OCI-LY3 (cell line): ENCODE measurements around the gene DPP10.

ENCODE experiments used
- H2AFZ ChIP-seq: fragments of 200-600, 300-600 bp; shearing (Covaris generic); 2 replicates; pipeline ENCODE4 v1.6.0; 2014; ENCODE audit warnings: antibody characterized with exemption, low read depth, low read length
- H3K27ac ChIP-seq: fragments of 200-600, 300-600 bp; sonication (generic); 2 replicates; pipeline ENCODE4 v1.5.1; 2014; ENCODE audit warnings: mild to moderate bottlenecking, low read length, moderate library complexity, mixed read lengths
- H3K27me3 ChIP-seq: fragments of 200-600, 300-600 bp; sonication (generic); 2 replicates; pipeline ENCODE4 v1.6.1; 2014; ENCODE audit warnings: low read depth, low read length, mixed read lengths
- H3K36me3 ChIP-seq: fragments of 200-600, 300-600 bp; sonication (generic); replicated peaks from 2 replicates; pipeline ENCODE3; 2014; ENCODE audit warnings: low read depth, low read length, mixed read lengths
- H3K4me1 ChIP-seq: fragments of 300-600, 200-600 bp; sonication (generic); 2 replicates; pipeline ENCODE4 v1.6.1; 2014; ENCODE audit warnings: low read length, mixed read lengths
- H3K4me2 ChIP-seq: fragments of 200-600, 300-600 bp; sonication (generic); 2 replicates; pipeline ENCODE4 v1.6.1; 2014; ENCODE audit warnings: low read length, mixed read lengths
- H3K4me3 ChIP-seq: fragments of 300-600, 200-600 bp; sonication (generic); 2 replicates; pipeline ENCODE4 v1.5.1; 2014; ENCODE audit warnings: antibody characterized with exemption, mild to moderate bottlenecking, low read length, moderate library complexity
- H3K79me2 ChIP-seq: fragments of 300-600, 200-600 bp; shearing (Covaris generic); 2 replicates; pipeline ENCODE4 v1.6.1; 2014; ENCODE audit warnings: mild to moderate bottlenecking, low read length, mixed read lengths
- H3K9ac ChIP-seq: fragments of 300-600, 200-600 bp; shearing (Covaris generic); 2 replicates; pipeline ENCODE4 v1.6.0; 2014; ENCODE audit warnings: mild to moderate bottlenecking, low read length, moderate library complexity
- H3K9me3 ChIP-seq: fragments of 200-600, 300-600 bp; shearing (Covaris generic); 2 replicates; pipeline ENCODE4 v1.6.1; 2014; ENCODE audit warnings: low read length, mixed read lengths; ENCODE audit not compliant: insufficient read depth
- H4K20me1 ChIP-seq: fragments of 200-600, 300-600 bp; sonication (generic); 2 replicates; pipeline ENCODE4 v1.6.1; 2016; ENCODE audit warnings: low read length, mixed read lengths; ENCODE audit not compliant: insufficient read depth
- CTCF ChIP-seq: fragments of 200-600, 300-600 bp; sonication (generic); IDR thresholded peaks from 2 replicates; pipeline ENCODE4 v1.5.1; 2014; ENCODE audit warnings: antibody characterized with exemption, low read length, low read depth
- EZH2phosphoT487 ChIP-seq: fragments of 200-600 bp; shearing (Covaris generic); IDR thresholded peaks from 2 replicates; pipeline ENCODE4 v1.6.1; 2018; ENCODE audit warnings: antibody characterized with exemption, mixed run types, low read depth

DPP10 gene

DNA sequence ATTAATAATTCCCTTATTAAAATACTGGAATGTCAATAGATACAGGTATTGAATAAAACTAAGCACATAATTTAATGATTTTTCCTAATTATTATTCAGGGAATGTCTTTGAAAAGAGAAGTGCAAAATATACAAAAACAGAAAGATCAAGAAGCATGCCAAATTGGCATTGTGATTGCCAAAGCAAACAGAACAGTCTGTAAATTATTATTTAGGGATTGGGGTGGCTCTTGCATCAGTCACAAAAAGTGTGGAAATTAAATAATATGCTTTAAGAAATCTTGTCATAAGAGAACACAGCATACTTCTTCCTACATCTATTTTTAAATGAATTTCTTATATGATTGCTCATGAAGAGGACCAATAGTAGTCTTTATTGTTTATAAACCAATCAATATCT is 1211.9 kb downstream of the DPP10 start:
- Histone ChIP-seq H3K9me3 (no peaks in the 10 kb centered on the region), H3K27ac (no peak overlapping the region), H3K27me3 (no peaks in the 10 kb centered on the region), H2AFZ (no peak overlapping the region), H3K9ac (no peak overlapping the region), H3K36me3 (no peaks in the 10 kb centered on the region), H3K4me1 (no peaks in the 10 kb centered on the region), H3K79me2 (no peaks in the 10 kb centered on the region), H3K4me3 (no peak overlapping the region), H3K4me2 (no peak overlapping the region), H4K20me1 (no peaks in the 10 kb centered on the region)
- TF ChIP-seq CTCF (no peak), EZH2phosphoT487 (no peak)

DNA sequence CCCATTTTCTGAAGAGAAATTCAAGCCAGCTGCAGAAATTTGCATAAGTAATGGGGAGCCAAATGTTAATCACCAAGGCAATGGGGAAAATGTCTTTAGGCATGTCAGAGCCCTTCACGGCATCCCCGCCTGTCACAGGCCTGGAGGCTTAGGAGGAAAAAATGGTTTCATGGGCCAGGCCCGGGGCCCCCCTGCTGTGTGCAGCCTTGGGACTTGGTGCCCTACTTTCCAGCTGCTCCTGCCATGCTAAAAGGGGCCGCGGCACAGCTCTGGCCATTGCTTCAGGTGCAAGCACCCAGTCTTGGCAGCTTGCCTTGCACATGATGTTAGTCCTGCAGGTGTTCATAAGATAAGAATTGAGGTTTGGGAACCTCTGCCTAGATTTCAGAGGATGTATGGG is 1235.7 kb downstream of the DPP10 start:
- Histone ChIP-seq H3K4me1 (peaks cover 15% of the 10 kb centered on the region), H3K79me2 (no peaks in the 10 kb centered on the region), H3K27ac (no peak overlapping the region), H3K4me2 (no peak overlapping the region), H3K4me3 (no peak overlapping the region), H2AFZ (no peak overlapping the region), H3K36me3 (peaks cover 3% of the 10 kb centered on the region), H3K9me3 (peaks cover 8% of the 10 kb centered on the region; the same call in 1 of the 2 replicates), H3K27me3 (no peaks in the 10 kb centered on the region), H3K9ac (no peak overlapping the region), H4K20me1 (no peaks in the 10 kb centered on the region)
- no peak for TF ChIP-seq EZH2phosphoT487
- no peak for TF ChIP-seq CTCF

GRCh38 chr2:115684345-115684744 is 1241.9 kb downstream of the DPP10 start:
- Histone ChIP-seq H3K27ac (no peak overlapping the region), H3K4me2 (no peak overlapping the region), H2AFZ (no peak overlapping the region), H3K36me3 (no peaks in the 10 kb centered on the region), H3K4me3 (no peak overlapping the region), H3K79me2 (no peaks in the 10 kb centered on the region), H3K9me3 (no peaks in the 10 kb centered on the region), H3K9ac (no peak overlapping the region), H3K27me3 (no peaks in the 10 kb centered on the region), H4K20me1 (no peaks in the 10 kb centered on the region), H3K4me1 (no peaks in the 10 kb centered on the region)
- TF ChIP-seq EZH2phosphoT487 (no peak), CTCF (no peak)

DNA sequence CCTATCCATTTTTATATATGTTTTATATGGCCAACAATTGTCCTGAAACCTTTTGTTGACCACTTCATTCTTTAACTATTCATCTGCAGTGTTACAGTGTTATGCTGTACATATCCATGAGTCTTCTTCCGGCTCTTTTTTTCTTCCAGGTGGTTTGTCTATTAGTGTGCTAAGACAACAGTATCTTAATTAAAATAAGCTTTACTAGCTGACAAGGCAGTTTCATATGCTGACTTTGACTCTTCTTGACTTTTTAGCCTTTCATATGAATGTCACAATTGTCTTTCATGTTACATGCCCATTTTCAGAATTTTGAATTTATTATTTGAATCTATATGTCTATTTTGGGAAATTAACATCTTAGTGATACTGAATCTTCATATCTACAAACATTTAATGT is 1249.0 kb downstream of the DPP10 start:
- H3K27me3 ChIP-seq, result no peaks in the 10 kb centered on the region
- no peak overlapping the region for H3K4me3 ChIP-seq
- no peaks in the 10 kb centered on the region for H3K36me3 ChIP-seq
- H3K4me1 ChIP-seq, result no peaks in the 10 kb centered on the region
- H4K20me1 ChIP-seq, result no peaks in the 10 kb centered on the region
- no peak overlapping the region for H3K9ac ChIP-seq
- no peaks in the 10 kb centered on the region for H3K79me2 ChIP-seq
- no peak overlapping the region for H3K27ac ChIP-seq
- no peaks in the 10 kb centered on the region for H3K9me3 ChIP-seq
- H3K4me2 ChIP-seq, result no peak overlapping the region
- no peak overlapping the region for H2AFZ ChIP-seq
- TF ChIP-seq CTCF (no peak), EZH2phosphoT487 (no peak)
